ENCODE results near the gene ABCC4. TPM values are rescaled to one million over a fixed set of nuclear protein-coding genes. Genes with fewer than 3 reads are reported as not detected.

ABCC4 gene
- total and polyA plus RNA-seq, 4 donors, result 0.74 to 22.5 (median 2.0) TPM

- H3K4me1 ChIP-seq (ENCODE audit: control insufficient read depth in 4 of 4, insufficient read depth in 4 of 4, low read length in 3 of 4), result no peaks in the 10 kb centered on the region
- H3K9me3 ChIP-seq (ENCODE audit: control insufficient read depth in 4 of 4, low read length in 3 of 4), result no peaks in the 10 kb centered on the region
- WGBS, result 81% methylated on average over 3 of the region's 3 CpGs
- H3K27me3 ChIP-seq (ENCODE audit: control insufficient read depth in 4 of 4, insufficient read depth in 4 of 4, low read length in 3 of 4), result no peaks in the 10 kb centered on the region
- H3K36me3 ChIP-seq (ENCODE audit: control insufficient read depth in 4 of 4, insufficient read depth in 3 of 4, low read depth in 1 of 4, low read length in 3 of 4), result no peaks in the 10 kb centered on the region
- no peak for DNase-seq (ENCODE audit: low spot score)
- no peak overlapping the region for H3K27ac ChIP-seq (ENCODE audit: low read depth in 1 of 2, low read length in 2 of 2)
- TF ChIP-seq TAF1 (conservative IDR thresholded peaks at IDR 0.05), result no peak
- H3K4me3 ChIP-seq (ENCODE audit: low read depth in 1 of 3, low read length in 3 of 3), result no peak overlapping the region
- H3K9ac ChIP-seq (ENCODE audit: low read depth in 1 of 2, low read length in 2 of 2), result no peak overlapping the region
Observed at GRCh38 chr13:95087746-95088305, 213.4 kb downstream of the ABCC4 start.

DNA sequence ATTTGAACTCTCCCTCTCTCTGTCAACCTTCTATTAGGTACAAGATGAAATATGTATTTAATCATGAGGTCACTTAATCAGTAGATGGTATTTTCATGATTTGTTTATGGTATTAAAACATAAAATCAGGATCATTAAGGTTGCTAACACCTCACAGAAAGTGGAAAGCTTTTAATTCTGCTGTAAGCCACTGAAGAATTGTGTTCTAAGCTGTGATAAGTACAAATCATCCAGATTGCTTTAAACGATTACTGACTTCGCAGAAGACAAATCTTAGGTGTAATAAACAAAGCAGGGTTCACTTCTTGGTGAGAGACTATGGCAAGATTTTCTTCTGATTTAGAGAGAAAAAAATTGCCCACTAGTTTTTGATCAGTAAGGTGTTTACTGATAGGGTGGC lies 214.5 kb downstream of the ABCC4 start:
- H3K4me3 ChIP-seq (ENCODE audit: low read depth in 1 of 3, low read length in 3 of 3), result no peak overlapping the region
- H3K27me3 ChIP-seq (ENCODE audit: control insufficient read depth in 4 of 4, insufficient read depth in 4 of 4, low read length in 3 of 4), result no peaks in the 10 kb centered on the region
- no peak for TF ChIP-seq HNF4G (IDR thresholded peaks at IDR 0.05)
- TF ChIP-seq NR2F2 (IDR thresholded peaks at IDR 0.05), result no peak
- no peak for TF ChIP-seq HNF4A (conservative IDR thresholded peaks at IDR 0.05)
- TF ChIP-seq MAX (IDR thresholded peaks at IDR 0.05), result no peak
- H3K27ac ChIP-seq (ENCODE audit: low read depth in 1 of 2, low read length in 2 of 2), result no peak overlapping the region
- no peaks in the 10 kb centered on the region for H3K9me3 ChIP-seq (ENCODE audit: control insufficient read depth in 4 of 4, low read length in 3 of 4)
- no peak for DNase-seq (ENCODE audit: low spot score)
- no peaks in the 10 kb centered on the region for H3K4me1 ChIP-seq (ENCODE audit: control insufficient read depth in 4 of 4, insufficient read depth in 4 of 4, low read length in 3 of 4)
- 94% methylated on average over 2 of the region's 2 CpGs for WGBS
- H3K9ac ChIP-seq (ENCODE audit: low read depth in 1 of 2, low read length in 2 of 2), result no peak overlapping the region
- H3K36me3 ChIP-seq (ENCODE audit: control insufficient read depth in 4 of 4, insufficient read depth in 3 of 4, low read depth in 1 of 4, low read length in 3 of 4), result no peaks in the 10 kb centered on the region

DNA sequence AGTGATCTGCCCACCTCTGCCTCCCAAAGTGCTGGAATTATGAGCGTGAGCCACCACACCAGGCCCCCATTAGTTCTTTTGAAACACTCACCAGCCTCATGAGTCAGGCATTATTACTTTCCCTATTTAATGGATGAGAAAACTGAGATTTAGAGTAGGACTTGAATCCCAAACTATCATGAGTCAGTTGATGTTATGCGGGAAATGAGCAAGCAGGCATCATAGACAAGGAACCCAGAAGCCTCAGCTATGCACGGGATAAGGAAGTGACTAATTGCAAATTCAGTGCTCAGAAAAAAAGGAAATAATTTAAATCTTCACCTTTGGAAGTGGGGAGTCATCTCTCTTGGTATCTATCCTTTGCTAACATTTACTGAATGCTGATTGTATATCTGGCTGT lies 217.5 kb downstream of the ABCC4 start:
- TF ChIP-seq NR2F2 (IDR thresholded peaks at IDR 0.05) (no peak), MAX (IDR thresholded peaks at IDR 0.05) (no peak), SP1 (IDR thresholded peaks at IDR 0.05) (no peak), FOXA2 (IDR thresholded peaks at IDR 0.05) (no peak), RAD21 (IDR thresholded peaks at IDR 0.05) (no peak), YY1 (IDR thresholded peaks at IDR 0.05) (no peak), JUND (IDR thresholded peaks at IDR 0.05) (no peak), RXRA (IDR thresholded peaks at IDR 0.05) (no peak), EGR1 (IDR thresholded peaks at IDR 0.05; ENCODE audit: low read depth in 2 of 2) (no peak), HNF4A (conservative IDR thresholded peaks at IDR 0.05) (no peak), TAF1 (conservative IDR thresholded peaks at IDR 0.05) (no peak), GABPA (IDR thresholded peaks at IDR 0.05 in 1 of 2, conservative IDR thresholded peaks at IDR 0.05 in 1 of 2) (no peak), HNF4G (IDR thresholded peaks at IDR 0.05) (no peak), REST (IDR thresholded peaks at IDR 0.05) (no peak), FOXA1 (IDR thresholded peaks at IDR 0.05) (no peak)
- TF ChIP-seq, protein P1, sequence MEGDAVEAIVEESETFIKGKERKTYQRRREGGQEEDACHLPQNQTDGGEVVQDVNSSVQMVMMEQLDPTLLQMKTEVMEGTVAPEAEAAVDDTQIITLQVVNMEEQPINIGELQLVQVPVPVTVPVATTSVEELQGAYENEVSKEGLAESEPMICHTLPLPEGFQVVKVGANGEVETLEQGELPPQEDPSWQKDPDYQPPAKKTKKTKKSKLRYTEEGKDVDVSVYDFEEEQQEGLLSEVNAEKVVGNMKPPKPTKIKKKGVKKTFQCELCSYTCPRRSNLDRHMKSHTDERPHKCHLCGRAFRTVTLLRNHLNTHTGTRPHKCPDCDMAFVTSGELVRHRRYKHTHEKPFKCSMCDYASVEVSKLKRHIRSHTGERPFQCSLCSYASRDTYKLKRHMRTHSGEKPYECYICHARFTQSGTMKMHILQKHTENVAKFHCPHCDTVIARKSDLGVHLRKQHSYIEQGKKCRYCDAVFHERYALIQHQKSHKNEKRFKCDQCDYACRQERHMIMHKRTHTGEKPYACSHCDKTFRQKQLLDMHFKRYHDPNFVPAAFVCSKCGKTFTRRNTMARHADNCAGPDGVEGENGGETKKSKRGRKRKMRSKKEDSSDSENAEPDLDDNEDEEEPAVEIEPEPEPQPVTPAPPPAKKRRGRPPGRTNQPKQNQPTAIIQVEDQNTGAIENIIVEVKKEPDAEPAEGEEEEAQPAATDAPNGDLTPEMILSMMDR (IDR thresholded peaks at IDR 0.05; ENCODE audit: low read depth, low read length, missing input control), result no peak
- TF ChIP-seq, protein P2, sequence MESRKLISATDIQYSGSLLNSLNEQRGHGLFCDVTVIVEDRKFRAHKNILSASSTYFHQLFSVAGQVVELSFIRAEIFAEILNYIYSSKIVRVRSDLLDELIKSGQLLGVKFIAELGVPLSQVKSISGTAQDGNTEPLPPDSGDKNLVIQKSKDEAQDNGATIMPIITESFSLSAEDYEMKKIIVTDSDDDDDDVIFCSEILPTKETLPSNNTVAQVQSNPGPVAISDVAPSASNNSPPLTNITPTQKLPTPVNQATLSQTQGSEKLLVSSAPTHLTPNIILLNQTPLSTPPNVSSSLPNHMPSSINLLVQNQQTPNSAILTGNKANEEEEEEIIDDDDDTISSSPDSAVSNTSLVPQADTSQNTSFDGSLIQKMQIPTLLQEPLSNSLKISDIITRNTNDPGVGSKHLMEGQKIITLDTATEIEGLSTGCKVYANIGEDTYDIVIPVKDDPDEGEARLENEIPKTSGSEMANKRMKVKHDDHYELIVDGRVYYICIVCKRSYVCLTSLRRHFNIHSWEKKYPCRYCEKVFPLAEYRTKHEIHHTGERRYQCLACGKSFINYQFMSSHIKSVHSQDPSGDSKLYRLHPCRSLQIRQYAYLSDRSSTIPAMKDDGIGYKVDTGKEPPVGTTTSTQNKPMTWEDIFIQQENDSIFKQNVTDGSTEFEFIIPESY (IDR thresholded peaks at IDR 0.05), result no peak
- TF ChIP-seq, protein P3, sequence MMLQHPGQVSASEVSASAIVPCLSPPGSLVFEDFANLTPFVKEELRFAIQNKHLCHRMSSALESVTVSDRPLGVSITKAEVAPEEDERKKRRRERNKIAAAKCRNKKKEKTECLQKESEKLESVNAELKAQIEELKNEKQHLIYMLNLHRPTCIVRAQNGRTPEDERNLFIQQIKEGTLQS (IDR thresholded peaks at IDR 0.05), result no peak
- no peak overlapping the region for H3K9ac ChIP-seq (ENCODE audit: low read depth in 1 of 2, low read length in 2 of 2)
- H3K4me1 ChIP-seq (ENCODE audit: control insufficient read depth in 4 of 4, insufficient read depth in 4 of 4, low read length in 3 of 4), result no peaks in the 10 kb centered on the region
- no peaks in the 10 kb centered on the region for H3K9me3 ChIP-seq (ENCODE audit: control insufficient read depth in 4 of 4, low read length in 3 of 4)
- H3K27me3 ChIP-seq (ENCODE audit: control insufficient read depth in 4 of 4, insufficient read depth in 4 of 4, low read length in 3 of 4), result no peaks in the 10 kb centered on the region
- WGBS, result 93% methylated on average over 3 of the region's 3 CpGs
- H3K27ac ChIP-seq (ENCODE audit: low read depth in 1 of 2, low read length in 2 of 2), result no peak overlapping the region
- no peak for DNase-seq (ENCODE audit: low spot score)
- no peak overlapping the region for H3K4me3 ChIP-seq (ENCODE audit: low read depth in 1 of 3, low read length in 3 of 3)
- H3K36me3 ChIP-seq (ENCODE audit: control insufficient read depth in 4 of 4, insufficient read depth in 3 of 4, low read depth in 1 of 4, low read length in 3 of 4), result no peaks in the 10 kb centered on the region
